GM18907 (cell line): ENCODE results near the gene CCDC88B.

Experiments
- ATAC-seq: cut with Tn5 transposase; IDR thresholded peaks from one replicate; pipeline ENCODE4 v1.9.1; 2021; ENCODE audit warnings: mild to moderate bottlenecking, moderate library complexity; ENCODE audit not compliant: unreplicated experiment

Gene CCDC88B

DNA sequence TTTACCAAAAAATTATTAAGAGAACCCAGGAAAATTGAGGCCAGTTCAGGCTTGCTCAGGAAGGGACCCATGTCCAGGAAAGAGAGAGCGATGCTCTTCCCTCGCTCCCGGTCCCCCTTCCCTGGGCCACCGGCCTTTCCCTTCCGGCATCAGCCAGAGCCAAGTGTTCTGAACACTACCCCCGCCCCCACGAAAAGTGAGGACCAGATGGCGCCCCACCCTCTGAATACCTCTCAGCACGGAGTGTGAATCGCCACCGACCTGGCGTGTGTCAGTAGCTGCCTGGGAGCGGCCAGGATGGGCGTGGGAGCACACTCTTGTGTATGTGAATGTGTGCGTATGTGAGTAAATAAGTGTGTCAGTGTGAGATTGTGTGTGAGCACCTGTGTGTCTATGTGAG is 39.2 kb downstream of the CCDC88B start:
- no peak for ATAC-seq

DNA sequence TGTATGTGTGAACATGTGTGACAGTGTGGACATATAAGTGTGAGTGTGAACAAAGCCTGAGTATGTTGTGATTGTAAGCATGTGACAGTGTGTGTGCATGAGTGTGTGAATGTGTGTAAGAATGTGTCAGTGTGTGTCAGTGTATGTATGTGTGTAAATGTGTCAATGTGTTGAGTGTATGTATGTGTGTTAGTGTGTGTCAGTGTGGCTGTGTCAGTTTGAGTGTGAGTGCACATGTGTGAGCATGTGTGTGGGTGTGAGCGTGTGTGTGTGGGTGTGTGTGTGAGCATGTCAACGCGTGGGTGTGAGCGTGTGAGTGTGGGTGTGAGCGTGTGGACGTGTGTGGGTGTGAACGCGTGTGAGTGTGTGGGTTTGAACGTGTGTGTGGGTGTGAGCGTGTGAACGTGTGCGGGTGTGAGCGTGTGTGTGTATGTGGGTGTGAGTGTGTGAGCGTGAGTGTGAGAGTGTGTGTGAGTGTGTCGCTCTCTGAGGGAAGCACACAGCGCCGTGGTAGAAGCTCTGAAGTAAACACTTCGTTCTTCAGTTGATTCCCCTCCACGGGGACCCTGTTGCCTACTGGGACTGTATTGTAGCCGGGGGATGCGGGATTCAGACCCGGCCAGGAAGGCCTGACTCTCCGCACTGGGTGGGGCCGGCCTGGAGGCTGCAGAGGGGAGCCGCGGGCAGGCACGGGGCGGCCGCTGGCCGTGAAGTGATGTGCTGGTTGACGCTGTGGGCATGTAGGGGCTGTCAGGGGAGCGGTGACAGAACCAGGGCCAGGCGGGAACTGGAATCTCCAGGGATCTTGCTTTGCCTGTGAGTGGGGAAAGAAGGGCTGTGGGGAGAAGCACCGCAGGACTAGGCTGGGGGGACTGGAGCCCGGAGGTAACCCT is 40.1 kb downstream of the CCDC88B start:
- ATAC-seq, result no peak

DNA sequence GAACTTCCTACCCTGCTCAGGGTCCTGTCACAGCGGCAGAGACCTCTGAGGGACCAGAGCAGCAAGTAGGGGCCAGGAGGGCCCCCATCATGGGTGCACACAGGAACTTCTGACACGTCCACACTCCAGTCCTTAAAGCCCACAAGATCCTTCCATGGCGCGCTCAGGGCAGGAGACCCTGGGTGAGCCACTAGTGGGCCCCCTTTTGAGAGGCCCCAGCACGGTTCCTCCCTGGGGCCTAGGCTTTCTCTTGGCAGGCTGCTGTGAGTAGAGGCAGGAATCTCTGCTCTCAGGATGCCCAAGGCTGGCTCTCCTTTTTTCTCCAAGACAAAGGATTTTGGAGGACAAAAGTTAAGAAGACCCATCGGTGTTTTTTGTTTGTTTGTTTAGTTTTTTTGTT is 41.3 kb downstream of the CCDC88B start:
- ATAC-seq, result no peak

DNA sequence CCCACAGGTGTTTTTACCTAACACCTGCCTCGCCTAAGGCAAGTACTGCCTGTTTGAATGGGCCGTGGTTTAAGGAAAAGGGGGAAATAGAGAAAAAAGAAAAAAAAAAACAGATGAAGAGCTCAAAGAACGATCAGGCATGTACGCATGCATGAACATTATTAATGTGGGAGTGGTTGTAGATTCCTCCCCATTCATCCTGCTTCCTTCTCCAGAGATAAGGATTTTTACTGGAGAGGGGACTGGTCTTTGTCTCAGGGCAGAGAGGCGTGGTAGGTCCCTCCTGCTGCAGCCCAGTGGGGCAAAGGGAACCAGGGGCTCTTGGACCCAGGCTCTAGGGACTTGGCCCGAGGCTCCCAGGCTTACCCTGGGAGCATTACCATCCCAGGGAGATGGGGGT is 42.0 kb downstream of the CCDC88B start:
- no peak for ATAC-seq

DNA sequence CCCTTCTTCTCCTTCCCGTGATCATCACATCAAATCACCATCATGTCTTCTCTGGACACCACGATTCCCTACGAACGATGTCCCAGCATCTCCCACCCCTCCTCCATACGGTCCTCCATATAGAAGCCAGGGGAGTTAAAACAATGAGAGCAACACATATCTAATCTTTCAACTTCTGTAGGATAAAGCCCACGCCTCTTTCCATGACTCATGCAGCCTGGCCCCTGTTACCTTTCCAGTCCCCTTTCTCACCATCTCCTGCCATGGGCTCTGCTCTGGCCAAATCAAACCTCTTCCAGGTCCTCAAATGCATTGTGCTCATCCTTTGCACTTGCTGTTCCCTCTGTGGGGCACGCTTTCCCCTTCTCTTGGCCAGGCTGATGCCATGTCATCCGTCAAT is 42.6 kb downstream of the CCDC88B start:
- no peak for ATAC-seq

DNA sequence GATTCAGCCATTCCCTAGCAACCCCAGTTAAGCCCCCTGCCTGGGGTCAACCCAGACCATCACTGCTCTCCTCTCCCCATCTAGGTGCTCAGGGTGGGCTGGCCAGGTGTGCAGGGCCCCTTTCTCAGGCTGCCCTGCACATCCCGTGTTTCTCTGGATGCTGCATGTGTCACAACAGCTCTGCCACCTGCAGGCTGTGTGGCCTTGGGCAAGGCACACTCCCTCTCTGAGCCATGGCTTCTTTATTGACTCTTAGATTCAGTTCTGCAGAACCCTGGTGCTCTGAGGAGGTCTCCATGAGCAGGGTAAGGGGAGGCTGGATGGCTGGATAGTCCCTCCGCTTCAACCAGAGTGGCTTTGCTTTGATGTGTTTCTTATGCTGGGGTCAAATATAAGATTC is 43.6 kb downstream of the CCDC88B start:
- no peak for ATAC-seq

DNA sequence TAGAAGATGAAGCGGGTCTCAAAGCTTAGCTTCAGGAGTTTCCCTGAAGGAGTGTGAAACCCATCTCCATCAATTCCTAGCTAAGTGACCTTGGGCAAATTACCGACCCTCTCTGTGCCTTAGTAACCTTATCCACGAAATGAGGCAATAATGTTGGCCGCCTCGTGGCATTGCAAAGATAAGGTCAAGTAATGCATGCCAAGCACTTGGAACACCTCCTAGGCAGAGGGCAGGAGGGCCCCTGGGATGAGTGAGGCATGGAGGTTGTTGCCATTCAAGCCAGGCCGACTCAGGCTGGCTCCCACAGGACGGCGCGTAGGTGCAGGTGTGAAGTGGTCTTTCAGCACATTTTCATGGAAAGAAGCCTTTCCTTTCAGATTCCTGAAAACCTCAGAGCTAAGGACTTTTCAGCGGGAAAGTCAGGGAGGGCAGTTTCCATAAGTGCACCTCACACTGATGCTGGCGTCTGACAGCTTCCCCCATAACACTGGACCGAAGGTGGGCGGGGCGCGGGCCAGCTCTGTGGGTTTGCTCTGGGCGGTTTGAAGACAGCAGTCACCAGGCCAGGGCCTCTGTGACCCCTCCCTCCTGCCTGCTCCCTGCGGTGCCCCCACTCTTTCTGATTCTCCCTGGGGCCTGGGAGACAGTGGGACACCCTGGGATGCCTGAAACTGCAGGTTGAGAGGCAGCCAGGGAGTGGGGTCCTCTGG is 44.2 kb downstream of the CCDC88B start:
- ATAC-seq, result no peak

DNA sequence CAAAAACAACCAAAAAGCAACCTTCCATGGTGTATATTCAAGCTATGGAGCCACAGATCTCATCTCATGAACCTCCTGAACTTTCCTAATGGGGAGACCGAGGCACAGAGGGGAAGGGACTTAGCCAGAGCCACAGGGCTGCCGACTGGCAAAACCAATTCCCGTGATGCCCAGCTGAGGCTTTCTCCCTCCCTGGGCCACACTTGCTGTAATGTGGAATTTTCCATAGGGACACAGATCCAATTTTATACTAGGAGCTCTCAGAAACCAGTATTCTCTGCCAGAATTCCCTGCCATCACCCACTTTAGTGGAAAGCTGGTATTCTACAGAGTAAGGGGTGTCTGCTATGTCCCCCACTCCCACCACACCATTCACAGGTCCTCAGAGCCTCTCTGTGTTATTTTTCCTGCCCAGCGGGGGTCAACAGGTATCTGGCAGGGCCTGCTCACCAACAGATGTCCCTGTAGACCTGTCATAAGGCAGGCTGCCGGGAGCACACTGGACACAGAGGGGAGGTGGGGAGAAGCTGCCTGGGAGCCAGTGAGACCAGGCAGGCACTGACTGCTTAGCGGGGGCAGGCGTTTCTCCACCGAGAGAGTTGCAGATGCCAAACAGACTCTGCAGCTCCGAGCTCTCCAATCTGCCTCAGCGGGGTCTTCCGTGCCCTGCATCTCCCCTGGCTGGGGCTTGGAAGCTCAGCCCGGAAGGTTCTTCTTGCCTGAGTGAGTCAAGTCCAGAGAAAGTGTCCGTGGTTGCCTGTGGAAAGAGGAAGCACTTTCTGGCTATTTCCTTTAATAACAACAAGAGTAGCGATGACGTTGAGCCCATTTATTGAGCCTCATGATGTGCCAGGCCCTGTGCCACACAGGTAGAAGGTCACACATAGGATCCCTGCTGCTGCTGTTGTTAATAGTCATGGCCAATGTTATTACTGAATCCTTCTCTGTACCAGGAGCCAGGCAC is 45.3 kb downstream of the CCDC88B start:
- ATAC-seq, result no peak

DNA sequence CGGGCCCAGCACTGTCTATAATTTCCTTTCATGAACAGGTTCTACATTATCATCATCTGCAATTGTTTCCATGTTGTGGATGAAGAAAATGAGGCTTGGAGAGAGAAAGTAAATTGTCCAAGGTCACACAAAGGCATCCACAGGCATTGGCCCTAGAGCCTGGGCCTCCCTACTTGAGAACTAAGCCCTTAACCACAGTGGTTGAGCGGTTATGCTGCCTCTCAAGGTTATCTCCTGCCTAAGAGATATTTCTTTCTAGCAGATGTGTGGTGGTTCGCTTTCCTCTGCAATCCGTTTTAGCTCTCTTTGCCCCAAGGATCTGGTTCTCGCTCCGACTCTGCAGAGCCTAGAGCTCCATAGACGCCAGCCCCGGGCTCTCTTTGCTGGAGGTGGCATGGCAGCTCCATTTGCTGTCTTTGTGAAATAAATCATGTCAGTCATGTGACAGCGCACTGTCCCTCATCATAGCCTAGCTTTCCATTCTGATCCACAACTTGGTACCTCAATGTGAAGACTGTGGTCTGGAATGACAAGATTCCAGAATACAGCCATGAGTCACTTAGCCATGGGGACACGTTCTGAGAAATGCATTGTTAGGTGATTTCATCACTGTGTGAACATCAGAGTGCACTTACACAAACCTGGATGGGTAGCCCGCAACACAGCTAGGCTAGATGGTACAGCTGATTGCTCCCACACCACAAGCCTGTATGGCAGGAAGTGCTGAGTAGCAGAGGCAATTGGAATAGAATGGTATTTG is 46.1 kb downstream of the CCDC88B start:
- ATAC-seq, result no peak

DNA sequence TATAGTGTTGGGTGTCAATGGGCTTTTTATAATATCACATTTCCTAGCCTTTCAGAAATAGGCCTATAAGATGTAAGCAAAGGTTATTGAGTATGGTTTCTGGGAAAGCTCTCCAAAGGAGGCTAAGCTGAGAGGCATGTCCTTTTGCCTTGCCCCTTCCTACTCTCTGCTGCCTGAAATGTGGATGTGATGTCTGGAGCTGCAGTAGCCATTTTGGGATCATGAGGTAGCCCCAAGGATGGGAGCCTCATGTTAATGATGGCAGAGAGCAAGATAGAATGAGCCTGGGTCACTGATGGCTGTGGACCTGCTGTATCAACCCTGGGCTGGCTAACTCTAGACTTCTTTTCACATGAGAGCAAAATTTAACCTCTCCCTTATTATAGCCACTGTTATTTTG is 47.9 kb downstream of the CCDC88B start:
- ATAC-seq, result no peak

DNA sequence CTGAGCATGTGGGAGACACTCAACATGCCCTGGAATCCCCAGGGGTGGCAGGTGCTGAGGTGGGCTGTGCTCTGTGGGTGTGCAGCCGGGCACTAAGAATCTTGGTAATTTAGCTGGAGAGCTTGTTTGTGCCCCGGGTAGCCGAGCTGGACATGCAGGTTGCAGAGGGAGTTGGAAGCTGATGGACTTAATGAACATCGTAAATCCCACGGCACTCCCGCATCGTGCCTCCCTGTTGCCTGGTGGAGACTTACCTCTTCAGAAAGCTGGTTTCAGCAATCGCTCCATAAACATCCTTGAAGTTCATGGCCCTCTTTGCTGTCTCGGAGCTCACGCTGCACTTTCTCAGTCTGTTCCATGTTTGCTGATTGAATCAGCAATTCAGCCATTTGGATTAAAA is 48.9 kb downstream of the CCDC88B start:
- ATAC-seq, result no peak

DNA sequence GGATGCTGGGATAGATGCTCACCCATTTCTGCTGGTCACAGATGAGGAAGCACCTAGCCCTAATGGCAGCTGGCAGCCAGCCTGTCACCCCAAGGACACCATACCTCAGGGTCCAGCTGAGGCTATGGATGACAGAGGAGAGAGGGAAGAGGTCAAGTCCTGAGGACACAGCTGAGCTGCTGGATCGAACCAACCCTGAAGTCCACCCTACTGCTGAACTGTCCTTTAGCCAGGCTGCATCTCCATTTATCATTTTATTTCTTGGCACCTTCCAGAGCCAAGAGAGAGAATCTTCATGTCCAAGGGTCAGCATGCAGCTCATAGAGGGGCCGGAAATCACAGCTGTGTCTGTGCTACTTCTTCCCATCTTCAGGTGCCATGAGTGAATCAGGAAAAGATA is 49.8 kb downstream of the CCDC88B start:
- no peak for ATAC-seq

DNA sequence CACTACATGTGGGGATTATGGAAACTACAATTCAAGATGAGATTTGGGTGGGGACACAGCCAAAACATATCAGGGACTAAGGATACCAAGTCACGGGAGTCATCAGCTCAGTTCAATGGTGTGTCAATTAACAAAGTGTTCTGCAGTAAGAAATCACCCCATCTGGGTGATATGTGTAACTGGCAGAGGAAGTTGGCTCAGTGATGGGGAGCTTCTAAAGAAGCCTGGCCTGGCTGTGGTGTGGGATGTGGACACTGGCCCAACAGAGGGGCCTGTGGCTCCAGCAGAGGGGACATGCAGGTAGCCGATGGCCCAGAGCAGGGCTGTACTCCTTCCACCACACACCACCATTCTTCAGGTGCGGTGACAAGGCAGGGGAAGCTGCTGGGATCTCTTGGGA is 50.6 kb downstream of the CCDC88B start:
- no peak for ATAC-seq

DNA sequence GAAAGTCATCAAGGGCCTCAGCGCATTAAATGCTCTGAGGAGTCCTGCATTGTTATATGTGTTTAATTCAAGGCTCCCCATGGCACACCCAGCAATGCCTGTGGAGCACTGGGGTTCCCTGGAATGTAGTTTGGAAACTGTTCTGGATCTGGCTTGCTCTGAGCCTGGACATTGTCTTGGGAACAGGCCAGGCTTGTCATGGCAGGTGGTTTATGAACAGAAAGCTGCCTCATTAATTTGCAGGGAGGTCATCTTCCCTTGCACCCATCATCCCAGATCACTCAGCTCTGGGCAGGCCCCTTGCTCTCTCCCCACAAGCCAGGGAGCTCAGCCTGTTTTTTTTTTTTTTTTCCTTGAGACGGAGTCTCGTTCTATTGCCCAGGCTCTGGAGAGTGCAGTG is 51.8 kb downstream of the CCDC88B start:
- ATAC-seq, result no peak

DNA sequence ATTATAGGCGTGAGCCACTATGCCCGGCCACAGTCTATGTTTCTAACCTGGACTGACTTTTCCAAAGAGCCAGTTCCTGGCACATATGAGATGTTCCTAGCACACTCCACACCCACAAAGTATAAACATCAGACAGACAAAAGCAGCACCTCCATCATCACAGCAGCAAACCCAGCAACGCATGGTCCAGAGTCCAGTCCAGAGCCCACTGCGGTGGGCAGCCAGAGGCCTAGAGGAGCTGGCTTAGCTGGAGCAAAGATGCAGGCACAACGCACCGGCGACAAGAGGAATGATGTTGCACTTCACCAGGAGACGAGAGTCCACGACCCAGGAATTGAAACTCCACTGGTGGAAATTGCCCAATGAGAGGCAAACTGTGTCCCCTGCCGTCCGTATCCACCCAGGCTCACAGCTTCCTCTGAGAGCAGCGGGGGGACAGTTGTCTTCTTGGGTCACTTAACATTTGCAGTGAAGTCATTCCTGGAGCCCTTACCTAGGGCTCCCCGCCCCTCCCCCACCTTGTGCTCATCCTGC is 55.6 kb downstream of the CCDC88B start:
- ATAC-seq, result no peak

DNA sequence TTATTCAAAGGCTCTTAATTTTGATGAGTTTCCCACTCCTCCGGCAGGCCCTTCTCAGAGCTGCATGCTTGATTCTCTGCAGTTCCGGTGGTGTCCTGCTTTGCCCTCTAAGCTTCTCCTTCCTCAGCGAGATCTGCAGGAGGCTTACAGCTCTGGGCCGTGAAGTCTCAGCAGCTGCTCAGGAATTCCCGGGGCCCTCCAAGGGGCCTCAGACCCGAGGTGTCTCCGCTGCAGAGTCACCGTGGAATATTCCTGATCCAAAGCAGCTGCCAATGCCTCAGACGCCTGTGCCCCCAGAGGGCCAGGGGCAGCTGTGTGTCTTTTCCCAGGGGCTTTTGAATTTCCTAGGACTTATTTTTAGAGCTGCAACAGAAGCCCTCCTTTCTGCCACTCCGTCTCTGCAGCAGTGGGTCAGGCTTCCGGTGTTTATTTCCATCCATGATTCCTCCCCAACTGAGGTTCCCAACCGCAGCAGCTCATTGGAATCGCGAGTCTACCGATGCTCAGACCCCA is 56.1 kb downstream of the CCDC88B start:
- no peak for ATAC-seq

DNA sequence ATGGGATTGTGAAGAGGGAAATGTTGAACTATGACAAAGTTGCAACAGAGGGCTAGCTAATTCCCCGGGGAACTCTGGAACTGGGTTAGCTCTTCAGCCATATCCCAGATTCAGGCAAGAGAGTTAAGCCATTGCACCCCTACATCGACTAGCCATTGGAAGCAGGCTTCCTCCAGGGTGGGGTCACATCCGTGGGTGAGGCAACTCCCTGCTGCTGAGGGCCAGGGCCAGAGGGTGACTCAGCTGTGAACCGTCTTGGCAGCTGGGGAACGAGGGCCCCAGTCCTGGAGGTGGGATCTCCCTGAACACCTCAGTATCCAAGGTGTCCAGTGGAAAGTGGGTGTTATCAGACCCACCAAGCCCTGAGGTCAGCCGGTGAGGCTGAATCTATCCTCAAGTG is 60.1 kb downstream of the CCDC88B start:
- no peak for ATAC-seq

DNA sequence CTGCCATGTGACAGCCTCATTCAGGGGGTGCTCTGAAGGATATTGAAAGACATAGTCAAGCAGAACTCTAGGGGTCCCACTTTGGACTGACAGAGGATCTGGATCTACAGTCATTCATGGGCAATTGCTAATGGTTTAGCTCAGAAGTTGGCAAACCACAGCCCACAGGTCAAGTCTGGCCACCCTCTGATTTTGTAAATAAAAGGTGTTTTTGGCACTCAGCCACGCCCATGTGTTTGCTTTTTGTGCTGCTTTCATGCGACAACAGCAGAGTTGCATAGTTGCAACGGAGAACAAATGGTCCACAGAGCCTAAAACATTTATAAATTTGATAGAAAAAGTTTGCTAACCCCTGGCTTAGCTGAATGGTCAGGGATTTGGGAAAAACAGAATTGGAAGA is 60.7 kb downstream of the CCDC88B start:
- ATAC-seq, result no peak

DNA sequence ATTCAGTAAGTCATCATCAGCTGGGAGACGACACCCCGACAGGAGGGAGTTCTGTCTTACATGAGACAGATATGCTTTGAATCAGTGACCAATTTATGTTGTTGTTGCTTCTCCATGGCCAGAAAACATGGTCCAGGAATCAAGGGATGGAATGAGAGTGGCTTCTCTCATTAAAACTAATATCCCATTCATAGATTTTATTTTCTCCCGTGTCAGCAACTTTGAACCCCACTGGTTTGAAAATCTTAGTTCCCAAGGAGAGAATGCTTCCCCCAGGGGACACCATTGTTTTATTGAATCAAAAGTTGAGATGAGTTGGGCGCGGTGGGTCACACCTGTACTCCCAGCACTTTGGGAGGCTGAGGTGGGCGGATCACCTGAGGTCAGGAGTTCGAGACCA is 61.8 kb downstream of the CCDC88B start:
- ATAC-seq, result no peak

DNA sequence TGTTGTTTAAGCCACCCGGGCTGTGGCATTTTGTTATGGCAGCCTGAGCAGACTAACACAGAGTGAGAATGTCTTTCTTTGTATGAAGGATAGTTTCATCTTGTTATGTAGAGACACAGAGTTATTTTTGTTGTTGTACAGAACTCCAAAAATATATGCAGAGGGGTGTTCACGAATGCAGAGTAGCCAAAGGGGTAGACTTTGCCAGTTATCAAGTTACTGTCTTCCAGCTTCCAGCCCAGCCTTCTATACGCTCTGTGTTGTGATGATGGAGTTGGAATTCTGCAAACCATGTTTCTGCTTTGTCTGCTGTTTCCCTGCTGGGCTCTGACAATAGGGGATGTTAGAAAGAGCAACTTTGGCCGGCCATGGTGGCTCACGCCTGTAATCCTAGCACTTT is 63.1 kb downstream of the CCDC88B start:
- ATAC-seq, result no peak
